Upper lobe of left lung (tissue), 4 donors: ENCODE measurements around the gene MAP4K2.

Experiments used
- EP300 ChIP-seq, 4 donors: sonication (generic); formaldehyde crosslinking; IDR thresholded peaks; one replicate each; pipeline ENCODE4 v1.5.1; 2017; ENCODE audit warnings: antibody characterized with exemption in 4 of 4, control low read depth in 2 of 4
- POLR2A ChIP-seq, 4 donors: fragments of 450-650 bp; IDR thresholded peaks; one replicate each; pipeline ENCODE4 v1.5.1; 2016 to 2017; ENCODE audit warnings: antibody characterized with exemption in 4 of 4, mild to moderate bottlenecking in 2 of 4
- POLR2AphosphoS5 ChIP-seq, 2 donors: sonication (generic); formaldehyde crosslinking; IDR thresholded peaks; one replicate each; pipeline ENCODE4 v1.5.1; 2017; ENCODE audit warnings: antibody characterized with exemption in 2 of 2
- TF ChIP-seq, protein P1 (sequence below), 6 experiments: fragments of 450-650 bp in 4 of 6; fragments of 200-600 bp in 2 of 6; sonication (generic) in 2 of 6; IDR thresholded peaks; one replicate each; pipeline ENCODE4 v1.5.1; 2016 to 2019; ENCODE audit warnings: antibody characterized with exemption in 6 of 6

DNA sequence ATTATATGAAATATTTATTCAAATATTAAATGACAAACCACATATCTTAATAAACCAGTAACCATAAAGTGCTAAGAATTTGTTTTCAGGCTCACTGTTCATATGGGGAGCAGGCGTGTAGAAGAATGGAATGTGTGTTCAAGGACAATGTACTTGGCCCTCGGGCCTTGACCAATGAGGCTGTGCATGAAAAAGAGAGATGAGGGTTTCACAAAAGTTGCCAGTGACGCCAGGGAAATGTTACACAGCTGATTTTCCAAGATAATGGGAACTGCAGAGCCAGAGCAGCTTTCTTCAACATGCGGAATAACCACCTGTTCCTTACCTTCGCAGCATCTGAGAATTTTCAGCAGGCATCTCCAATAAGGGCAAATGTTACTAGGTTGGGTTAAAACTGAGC lies 28.9 kb downstream of the MAP4K2 start:
- no peak for TF ChIP-seq EP300 (IDR thresholded peaks at IDR 0.05)
- TF ChIP-seq, protein P1, sequence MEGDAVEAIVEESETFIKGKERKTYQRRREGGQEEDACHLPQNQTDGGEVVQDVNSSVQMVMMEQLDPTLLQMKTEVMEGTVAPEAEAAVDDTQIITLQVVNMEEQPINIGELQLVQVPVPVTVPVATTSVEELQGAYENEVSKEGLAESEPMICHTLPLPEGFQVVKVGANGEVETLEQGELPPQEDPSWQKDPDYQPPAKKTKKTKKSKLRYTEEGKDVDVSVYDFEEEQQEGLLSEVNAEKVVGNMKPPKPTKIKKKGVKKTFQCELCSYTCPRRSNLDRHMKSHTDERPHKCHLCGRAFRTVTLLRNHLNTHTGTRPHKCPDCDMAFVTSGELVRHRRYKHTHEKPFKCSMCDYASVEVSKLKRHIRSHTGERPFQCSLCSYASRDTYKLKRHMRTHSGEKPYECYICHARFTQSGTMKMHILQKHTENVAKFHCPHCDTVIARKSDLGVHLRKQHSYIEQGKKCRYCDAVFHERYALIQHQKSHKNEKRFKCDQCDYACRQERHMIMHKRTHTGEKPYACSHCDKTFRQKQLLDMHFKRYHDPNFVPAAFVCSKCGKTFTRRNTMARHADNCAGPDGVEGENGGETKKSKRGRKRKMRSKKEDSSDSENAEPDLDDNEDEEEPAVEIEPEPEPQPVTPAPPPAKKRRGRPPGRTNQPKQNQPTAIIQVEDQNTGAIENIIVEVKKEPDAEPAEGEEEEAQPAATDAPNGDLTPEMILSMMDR (IDR thresholded peaks at IDR 0.05), result no peak
- no peak for TF ChIP-seq POLR2A (IDR thresholded peaks at IDR 0.05)
- no peak for TF ChIP-seq POLR2AphosphoS5 (IDR thresholded peaks at IDR 0.05)
